Measurements from ENCODE around the gene ST6GALNAC5.
A peak's percentile ranks its signal among the peaks of the same experiment; 100 is the strongest.

ST6GALNAC5 gene

GRCh38 chr1:77026640-77027039 is 159.4 kb downstream of the ST6GALNAC5 start:
- H3K4me3 ChIP-seq (ENCODE audit: low read depth, low read length) = no peak overlapping the region
- DNase-seq (ENCODE audit: low read depth) = no peak
- TF ChIP-seq CTCF (conservative IDR thresholded peaks at IDR 0.05; ENCODE audit: low read depth, low read length) = no peak

GRCh38 chr1:77027847-77028246 is 160.6 kb downstream of the ST6GALNAC5 start:
- no peak for TF ChIP-seq CTCF (conservative IDR thresholded peaks at IDR 0.05; ENCODE audit: low read depth, low read length)
- H3K4me3 ChIP-seq (ENCODE audit: low read depth, low read length) = no peak overlapping the region
- no peak for DNase-seq (ENCODE audit: low read depth)

GRCh38 chr1:77030401-77031105 is 163.3 kb downstream of the ST6GALNAC5 start:
- DNase-seq (ENCODE audit: low read depth) = no peak
- no peak overlapping the region for H3K4me3 ChIP-seq (ENCODE audit: low read depth, low read length)
- no peak for TF ChIP-seq CTCF (conservative IDR thresholded peaks at IDR 0.05; ENCODE audit: low read depth, low read length)

- H3K4me3 ChIP-seq (ENCODE audit: low read depth, low read length) = no peak overlapping the region
- TF ChIP-seq CTCF (conservative IDR thresholded peaks at IDR 0.05; ENCODE audit: low read depth, low read length) = peak; percentile 36
- peak; percentile 79 for DNase-seq (ENCODE audit: low read depth)
Observed at GRCh38 chr1:77031106-77031662, 163.9 kb downstream of the ST6GALNAC5 start.

GRCh38 chr1:77036560-77036959 is 169.3 kb downstream of the ST6GALNAC5 start:
- DNase-seq (ENCODE audit: low read depth) = peak; percentile 70

GRCh38 chr1:77037038-77037437 is 169.8 kb downstream of the ST6GALNAC5 start:
- no peak for DNase-seq (ENCODE audit: low read depth)
- TF ChIP-seq CTCF (conservative IDR thresholded peaks at IDR 0.05; ENCODE audit: low read depth, low read length) = no peak
- H3K4me3 ChIP-seq (ENCODE audit: low read depth, low read length) = no peak overlapping the region

More at GRCh38 chr1:77036560-77036959, 169.3 kb downstream of the ST6GALNAC5 start:
- TF ChIP-seq CTCF (conservative IDR thresholded peaks at IDR 0.05; ENCODE audit: low read depth, low read length) = no peak
- H3K4me3 ChIP-seq (ENCODE audit: low read depth, low read length) = no peak overlapping the region

- no peak for TF ChIP-seq CTCF (conservative IDR thresholded peaks at IDR 0.05; ENCODE audit: low read depth, low read length)
- DNase-seq (ENCODE audit: low read depth) = no peak
- H3K4me3 ChIP-seq (ENCODE audit: low read depth, low read length) = no peak overlapping the region
Observed at GRCh38 chr1:77038000-77038399, 170.7 kb downstream of the ST6GALNAC5 start.
